HFFc6 (cell line): ENCODE results near the gene GADL1. TPM values are rescaled to one million over a fixed set of nuclear protein-coding genes. Genes with fewer than 3 reads are reported as not detected.

Experiments
- DNase-seq: peaks from one replicate; pipeline ENCODE4 v3.0.0-alpha.2; 2018
- H3K27ac Mint-ChIP-seq: 2 replicates; pipeline ENCODE4 v1.8.0; 2020; ENCODE audit warnings: mild to moderate bottlenecking, mixed read lengths
- H3K27me3 Mint-ChIP-seq: 2 replicates; pipeline ENCODE4 v1.8.0; 2021; ENCODE audit warnings: mild to moderate bottlenecking, moderate library complexity, mixed read lengths; ENCODE audit not compliant: insufficient read depth
- H3K36me3 Mint-ChIP-seq: 2 replicates; pipeline ENCODE4 v1.8.0; 2021; ENCODE audit warnings: low read depth, mixed read lengths
- H3K4me1 Mint-ChIP-seq: 2 replicates; pipeline ENCODE4 v1.8.0; 2020; ENCODE audit warnings: low read depth, mixed read lengths
- H3K4me3 Mint-ChIP-seq: 2 replicates; pipeline ENCODE4 v1.8.0; 2020; ENCODE audit warnings: mild to moderate bottlenecking, moderate library complexity, mixed read lengths
- H3K9me3 Mint-ChIP-seq: 2 replicates; pipeline ENCODE4 v1.8.0; 2020; ENCODE audit warnings: mild to moderate bottlenecking, mixed read lengths
- CTCF ChIP-seq: fragments of 200-600 bp; sonication (generic); IDR thresholded peaks from 2 replicates; pipeline ENCODE4 v1.5.0; 2021; ENCODE audit warnings: antibody characterized with exemption, mild to moderate bottlenecking
- total RNA-seq, 6 experiments: library from RNA; stranded (reverse); fragmentation: NEBNext Ultra II Directional; extraction: Animal tissue kit (Norgen Biotek cat#: 25700); gene quantifications; 2 replicates in 1 of 6; 3 replicates in 5 of 6; pipeline ENCODE4 v1.2.3, GENCODE V29; 2021

The GADL1 gene
- total RNA-seq, 6 experiments from 2014 or later, result not detected

GRCh38 chr3:30677347-30677685 lies 217.1 kb downstream of the GADL1 start:
- H3K4me3 Mint-ChIP-seq, result no peak overlapping the region
- DNase-seq, result no peak
- peaks cover 83% of the 10 kb centered on the region for H3K36me3 Mint-ChIP-seq
- no peaks in the 10 kb centered on the region for H3K9me3 Mint-ChIP-seq
- H3K27me3 Mint-ChIP-seq, result no peaks in the 10 kb centered on the region; the same call in 1 of the 2 replicates
- no peak overlapping the region for H3K27ac Mint-ChIP-seq
- TF ChIP-seq CTCF, result no peak
- H3K4me1 Mint-ChIP-seq, result peaks cover 60% of the 10 kb centered on the region

GRCh38 chr3:30676424-30677346 lies 217.8 kb downstream of the GADL1 start:
- peaks cover 54% of the 10 kb centered on the region for H3K4me1 Mint-ChIP-seq
- DNase-seq, result no peak
- H3K27ac Mint-ChIP-seq, result no peak overlapping the region; the same call in 1 of the 2 replicates
- H3K36me3 Mint-ChIP-seq, result peaks cover 86% of the 10 kb centered on the region
- no peaks in the 10 kb centered on the region for H3K9me3 Mint-ChIP-seq
- TF ChIP-seq CTCF, result no peak
- no peaks in the 10 kb centered on the region; the same call in 1 of the 2 replicates for H3K27me3 Mint-ChIP-seq
- no peak overlapping the region for H3K4me3 Mint-ChIP-seq
